Measurements from ENCODE around the gene IDI2.

DNA sequence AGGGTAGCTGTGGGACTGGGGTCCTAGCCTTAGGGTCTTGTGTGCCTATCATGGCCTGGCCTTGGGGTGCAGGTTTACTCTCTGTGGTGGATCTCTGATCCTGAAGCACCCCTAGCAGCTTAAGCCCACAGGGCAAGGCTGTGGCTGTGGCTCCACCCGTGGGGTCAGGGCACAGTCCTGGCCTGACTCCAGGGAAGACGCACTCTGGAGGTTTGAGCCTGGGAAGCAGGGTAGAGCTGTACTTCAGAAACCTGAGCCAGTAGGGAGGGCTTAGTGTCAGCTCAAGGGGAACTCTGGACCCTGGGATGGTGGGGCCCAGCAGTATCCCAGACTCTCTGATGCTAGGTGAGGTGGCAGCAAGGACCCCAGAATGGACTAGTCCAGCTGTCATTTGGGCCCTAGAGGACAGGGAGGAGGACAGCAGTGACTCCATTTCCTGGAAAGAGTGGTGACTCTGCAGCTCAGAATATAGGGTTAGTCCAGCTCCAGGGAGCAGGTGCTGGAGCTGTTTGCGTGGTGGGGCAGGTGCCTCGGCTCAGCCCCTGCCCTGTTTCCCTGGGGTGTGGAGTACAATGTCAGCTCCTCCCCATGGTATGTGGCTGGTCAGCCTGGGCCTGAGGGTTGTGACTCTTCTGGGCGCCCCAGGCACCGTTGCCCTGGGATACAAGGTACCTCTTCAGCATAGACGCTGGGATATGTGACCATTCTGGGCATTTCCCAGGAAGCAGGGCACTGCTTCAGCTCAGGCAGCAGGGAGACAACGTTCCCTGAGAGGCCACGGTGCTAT lies 21.6 kb downstream of the IDI2 start:
- TF ChIP-seq, protein P1, sequence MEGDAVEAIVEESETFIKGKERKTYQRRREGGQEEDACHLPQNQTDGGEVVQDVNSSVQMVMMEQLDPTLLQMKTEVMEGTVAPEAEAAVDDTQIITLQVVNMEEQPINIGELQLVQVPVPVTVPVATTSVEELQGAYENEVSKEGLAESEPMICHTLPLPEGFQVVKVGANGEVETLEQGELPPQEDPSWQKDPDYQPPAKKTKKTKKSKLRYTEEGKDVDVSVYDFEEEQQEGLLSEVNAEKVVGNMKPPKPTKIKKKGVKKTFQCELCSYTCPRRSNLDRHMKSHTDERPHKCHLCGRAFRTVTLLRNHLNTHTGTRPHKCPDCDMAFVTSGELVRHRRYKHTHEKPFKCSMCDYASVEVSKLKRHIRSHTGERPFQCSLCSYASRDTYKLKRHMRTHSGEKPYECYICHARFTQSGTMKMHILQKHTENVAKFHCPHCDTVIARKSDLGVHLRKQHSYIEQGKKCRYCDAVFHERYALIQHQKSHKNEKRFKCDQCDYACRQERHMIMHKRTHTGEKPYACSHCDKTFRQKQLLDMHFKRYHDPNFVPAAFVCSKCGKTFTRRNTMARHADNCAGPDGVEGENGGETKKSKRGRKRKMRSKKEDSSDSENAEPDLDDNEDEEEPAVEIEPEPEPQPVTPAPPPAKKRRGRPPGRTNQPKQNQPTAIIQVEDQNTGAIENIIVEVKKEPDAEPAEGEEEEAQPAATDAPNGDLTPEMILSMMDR (IDR thresholded peaks at IDR 0.05; ENCODE audit: poor library complexity) = no peak
- TF ChIP-seq EZH2phosphoT487 (IDR thresholded peaks at IDR 0.05; ENCODE audit: low read depth, severe bottlenecking, unreplicated experiment) (no peak), EZH2 (IDR thresholded peaks at IDR 0.05; ENCODE audit: borderline replicate concordance) (no peak)
